D721Med (cell line): ENCODE results near the gene ZSCAN21.

Experiments
- DNase-seq: peaks from one replicate; pipeline ENCODE4 v3.0.0; 2011; ENCODE audit warnings: low spot score; ENCODE audit not compliant: insufficient read length
- FAIRE-seq: peaks from 2 replicates; lab custom pipeline; 2011; peaks lifted over from hg19 to GRCh38; lab: Jason Lieb, UNC
- CTCF ChIP-seq: IDR thresholded peaks from 2 replicates; pipeline ENCODE4 v1.5.1; 2012; ENCODE audit warnings: mild to moderate bottlenecking, control low read depth; ENCODE audit not compliant: insufficient read depth; ENCODE audit errors: missing control alignments

ZSCAN21 gene

GRCh38 chr7:100077205-100077604 is 27.6 kb downstream of the ZSCAN21 start:
- TF ChIP-seq CTCF, result no peak
- no peak for DNase-seq
- FAIRE-seq, result no peak

GRCh38 chr7:100079024-100079560 is 29.5 kb downstream of the ZSCAN21 start:
- no peak for TF ChIP-seq CTCF

GRCh38 chr7:100080907-100081534 is 31.4 kb downstream of the ZSCAN21 start:
- no peak for TF ChIP-seq CTCF
- FAIRE-seq (no peak), DNase-seq (no peak)

More at GRCh38 chr7:100079024-100079560, 29.5 kb downstream of the ZSCAN21 start:
- no peak for DNase-seq
- no peak for FAIRE-seq

GRCh38 chr7:100081535-100082102 is 32.0 kb downstream of the ZSCAN21 start, which contains the start of gene ZNF3:
Gene ZNF3 (minus strand): TSS chr7:100081723. CDS start chr7:100077357, 4,366 bp downstream.
- no peak for FAIRE-seq
- peak; percentile 83 for TF ChIP-seq CTCF
- DNase-seq, result peak; percentile 70

- TF ChIP-seq CTCF, result no peak
- no peak for FAIRE-seq
- DNase-seq, result no peak
Measured at GRCh38 chr7:100082978-100083377, 33.4 kb downstream of the ZSCAN21 start.

- TF ChIP-seq CTCF, result no peak
- FAIRE-seq, result no peak
- no peak for DNase-seq
Measured at GRCh38 chr7:100085515-100085914, 35.9 kb downstream of the ZSCAN21 start.

- no peak for TF ChIP-seq CTCF
- DNase-seq (no peak), FAIRE-seq (no peak)
Measured at GRCh38 chr7:100087055-100087750, 37.6 kb downstream of the ZSCAN21 start.
